K562 (cell line): ENCODE data around the gene TMEM53. TPM values are rescaled to one million over a fixed set of nuclear protein-coding genes. Genes with fewer than 3 reads are reported as not detected.

ENCODE experiments used
- E4F1 ChIP-seq: fragments of 250-450 bp; sonication (Bioruptor Pico); IDR thresholded peaks from 2 replicates; pipeline ENCODE4 v1.5.0; 2021; ENCODE audit warnings: mild to moderate bottlenecking, borderline replicate concordance
- FOXK2 ChIP-seq, 2 experiments: fragments of 450-650 bp; IDR thresholded peaks in 1 of 2; conservative IDR thresholded peaks in 1 of 2; 2 replicates each; pipeline ENCODE4 v1.6.1; 2016; ENCODE audit warnings: low read depth in 2 of 2, mild to moderate bottlenecking in 1 of 2
- KAT2B ChIP-seq: IDR thresholded peaks from one replicate; pipeline ENCODE4 v1.6.1; 2012; ENCODE audit warnings: low read depth, mild to moderate bottlenecking, control low read depth, inconsistent platforms, low read length, moderate library complexity
- KLF10 ChIP-seq: fragments of 250-450 bp; sonication (Bioruptor Pico); IDR thresholded peaks from 2 replicates; pipeline ENCODE4 v1.6.1; 2021; ENCODE audit warnings: matching md5 sums
- L3MBTL2 ChIP-seq: fragments of 450-650 bp; IDR thresholded peaks from 2 replicates; pipeline ENCODE4 v1.6.1; 2016; ENCODE audit warnings: mild to moderate bottlenecking, moderate library complexity
- LCOR ChIP-seq: sonication (generic); formaldehyde crosslinking; IDR thresholded peaks from 2 replicates; pipeline ENCODE4 v1.8.0; 2022; ENCODE audit warnings: mild to moderate bottlenecking, missing genetic modification reagents
- MCM5 ChIP-seq: fragments of 450-650 bp; IDR thresholded peaks from 2 replicates; pipeline ENCODE4 v1.6.1; 2016; ENCODE audit warnings: low read depth
- MLX ChIP-seq, 2 experiments: fragments of 450-650 bp in 1 of 2; sonication (generic) in 1 of 2; formaldehyde crosslinking; conservative IDR thresholded peaks; 2 replicates each; pipeline versions ENCODE4 v1.4.0 to v1.8.1; 2020 to 2022; ENCODE audit warnings: mild to moderate bottlenecking in 1 of 2, missing genetic modification reagents in 1 of 2
- NBN ChIP-seq: fragments of 450-650 bp; IDR thresholded peaks from 2 replicates; pipeline ENCODE4 v1.6.1; 2016; ENCODE audit warnings: low read depth, mild to moderate bottlenecking
- NCOA6 ChIP-seq: fragments of 450-650 bp; IDR thresholded peaks from 2 replicates; pipeline ENCODE4 v1.6.1; 2017; ENCODE audit warnings: mild to moderate bottlenecking
- NFIC ChIP-seq: fragments of 450-650 bp; IDR thresholded peaks from 2 replicates; pipeline ENCODE4 v1.6.1; 2017; ENCODE audit warnings: mild to moderate bottlenecking, inconsistent platforms
- PHF8 ChIP-seq: fragments of 200-600 bp; sonication (generic); IDR thresholded peaks from 2 replicates; pipeline ENCODE4 v1.6.1; 2012; ENCODE audit warnings: mixed run types, mild to moderate bottlenecking, inconsistent platforms, low read length, moderate library complexity, borderline replicate concordance
- POLR2AphosphoS2 ChIP-seq: IDR thresholded peaks from 2 replicates; pipeline ENCODE4 v1.6.1; 2012; ENCODE audit warnings: low read length, improper control_type of control experiment
- RBFOX2 ChIP-seq: fragments of 200-400 bp; formaldehyde crosslinking; IDR thresholded peaks from 2 replicates; pipeline ENCODE4 v1.6.1; 2017; ENCODE audit warnings: low read depth, mild to moderate bottlenecking, low read length, moderate library complexity
- RBM25 ChIP-seq: fragments of 200-400 bp; formaldehyde crosslinking; IDR thresholded peaks from 2 replicates; pipeline ENCODE4 v1.6.1; 2018; ENCODE audit warnings: low read length, low read depth, moderate library complexity; ENCODE audit not compliant: severe bottlenecking
- RFX7 ChIP-seq: fragments of 250-450 bp; sonication (Bioruptor Pico); IDR thresholded peaks from 2 replicates; pipeline ENCODE4 v1.5.1; 2021; ENCODE audit warnings: mild to moderate bottlenecking
- RUNX1 ChIP-seq: sonication (generic); IDR thresholded peaks from 2 replicates; pipeline ENCODE4 v1.6.1; 2016; ENCODE audit warnings: antibody characterized with exemption, low read depth
- SMARCA4 ChIP-seq: fragments of 450-650 bp; IDR thresholded peaks from 2 replicates; pipeline ENCODE4 v1.6.1; 2016
- SRSF1 ChIP-seq: fragments of 200-400 bp; formaldehyde crosslinking; IDR thresholded peaks from 2 replicates; pipeline ENCODE4 v1.6.1; 2017; ENCODE audit warnings: mild to moderate bottlenecking, low read depth, low read length, moderate library complexity
- TCF7L2 ChIP-seq: fragments of 150-350 bp; IDR thresholded peaks from 2 replicates; pipeline ENCODE4 v1.6.1; 2016; ENCODE audit warnings: low read depth, mild to moderate bottlenecking, low read length, moderate library complexity
- TOE1 ChIP-seq, 2 experiments: fragments of 450-650 bp in 1 of 2; sonication (generic) in 1 of 2; formaldehyde crosslinking in 1 of 2; IDR thresholded peaks; 2 replicates each; pipeline versions ENCODE4 v1.7.1 to v1.8.0; 2016 to 2022; ENCODE audit warnings: borderline replicate concordance in 2 of 2, mild to moderate bottlenecking in 2 of 2, antibody characterized with exemption in 1 of 2, inconsistent platforms in 1 of 2, low read depth in 1 of 2, missing genetic modification reagents in 1 of 2, moderate library complexity in 1 of 2
- ZFPM2 ChIP-seq: fragments of 250-450 bp; sonication (Bioruptor Pico); IDR thresholded peaks from 2 replicates; pipeline ENCODE4 v1.5.1; 2022; ENCODE audit warnings: mild to moderate bottlenecking
- ZNF146 ChIP-seq: IDR thresholded peaks from one replicate; pipeline ENCODE4 v1.6.1; 2018; ENCODE audit warnings: missing compliant biosample characterization; ENCODE audit not compliant: unreplicated experiment
- ZNF197 ChIP-seq: fragments of 200-800 bp; sonication (Bioruptor generic); IDR thresholded peaks from 2 replicates; pipeline ENCODE4 v1.6.1; 2016; ENCODE audit warnings: low read depth, missing genetic modification characterization, missing compliant biosample characterization
- ZNF436 ChIP-seq: fragments of 250-450, 450-650 bp; sonication (Bioruptor Pico); formaldehyde crosslinking; IDR thresholded peaks from 2 replicates; pipeline ENCODE4 v1.7.0; 2020; ENCODE audit warnings: mild to moderate bottlenecking
- ZNF766 ChIP-seq: fragments of 200-800 bp; sonication (Bioruptor generic); conservative IDR thresholded peaks from 2 replicates; pipeline ENCODE4 v1.6.1; 2016; ENCODE audit warnings: missing genetic modification characterization, missing compliant biosample characterization
- ZNF77 ChIP-seq: fragments of 250-450 bp; sonication (Bioruptor Pico); IDR thresholded peaks from 2 replicates; pipeline ENCODE4 v1.5.0; 2020
- polyA plus RNA-seq, 8 experiments: library from polyadenylated mRNA; depleted of rRNA in 4 of 8; stranded (reverse) in 5 of 8; unstranded in 3 of 8; fragments of >200 nt; fragmentation: Nextera tagmentation in 2 of 8; fragmentation: Illumina TruSeq in 1 of 8; extraction: Ambion mirVana in 2 of 8; extraction: Trizol in 1 of 8; gene quantifications; 2 replicates each; pipeline versions ENCODE4 v1.2.1 to v1.2.3, GENCODE V29; 2011 to 2014; ENCODE audit warnings: inconsistent platforms in 1 of 8, missing spikeins in 1 of 8
- total RNA-seq, 7 experiments: library from RNA; depleted of rRNA in 6 of 7; stranded (reverse); fragments of >200 nt in 6 of 7; fragmentation: Illumina TruSeq in 2 of 7; extraction: Trizol in 2 of 7; gene quantifications; 2 replicates each; pipeline versions ENCODE4 v1.2.1 to v1.2.3, GENCODE V29; 2011 to 2021; ENCODE audit warnings: low replicate concordance in 1 of 7

The TMEM53 gene
- total and polyA plus RNA-seq, 9 of the 15 experiments (the other 6 are each of a cell fraction or from before 2014, with no cell fraction given) = 0.23 to 3.7 (median 2.0) TPM

- TF ChIP-seq RUNX1 = peak; percentile 67
- TF ChIP-seq MCM5 = no peak
- TF ChIP-seq ZNF197 (CRISPR knock-in tag) = peak; percentile 72; the same call in 1 of the 2 replicates
- TF ChIP-seq FOXK2 (conservative IDR thresholded peaks at IDR 0.05 in 1 of 2, IDR thresholded peaks at IDR 0.05 in 1 of 2; ENCODE audit: low read depth in 2 of 2) = peak in 1 of 2 experiments; percentile 71; a peak in 2 of 4 replicates
- TF ChIP-seq KAT2B = no peak
- 0 out of 2 replicates have a peak, but pooled peaks have one; percentile 44 for TF ChIP-seq ZNF436 (CRISPR knock-in tag)
- peak; percentile 83 for TF ChIP-seq RBM25
- TF ChIP-seq POLR2AphosphoS2 = no peak
- no peak for TF ChIP-seq NCOA6
- TF ChIP-seq TOE1 (IDR thresholded peaks at IDR 0.05; ENCODE audit: borderline replicate concordance) = peak; percentile 99
- TF ChIP-seq TOE1 (CRISPR knock-in tag; IDR thresholded peaks at IDR 0.05; ENCODE audit: borderline replicate concordance, low read depth) = no peak
- TF ChIP-seq SMARCA4 = no peak; the same call in 1 of the 2 replicates
- peak; percentile 84 for TF ChIP-seq LCOR (CRISPR knock-in tag)
- no peak for TF ChIP-seq ZNF77
- no peak; the same call in none of the 2 replicates for TF ChIP-seq NFIC
- no peak for TF ChIP-seq ZFPM2 (CRISPR knock-in tag)
- peak; percentile 73; the same call in 1 of the 2 replicates for TF ChIP-seq E4F1 (CRISPR knock-in tag)
- no peak for TF ChIP-seq ZNF146
- TF ChIP-seq KLF10 (CRISPR knock-in tag) = no peak
- no peak for TF ChIP-seq RFX7 (CRISPR knock-in tag)
- TF ChIP-seq NBN = peak; percentile 30; the same call in 1 of the 2 replicates
- peak; percentile 86 for TF ChIP-seq L3MBTL2
- peak; percentile 91 for TF ChIP-seq PHF8
- TF ChIP-seq ZNF766 (CRISPR knock-in tag) = peak; percentile 81; the same call in 1 of the 2 replicates
- 0 out of 2 replicates have a peak, but pooled peaks have one; percentile 36 for TF ChIP-seq SRSF1
- peak; percentile 97 for TF ChIP-seq RBFOX2
- no peak for TF ChIP-seq TCF7L2
- 0 out of 4 replicates have a peak, but pooled peaks of 1 of the 2 experiments have one; percentile 68 for TF ChIP-seq MLX (CRISPR knock-in tag; conservative IDR thresholded peaks at IDR 0.05)
Observed at GRCh38 chr1:44631647-44632539, 42.4 kb downstream of the TMEM53 start (continued).
